ENCODE measurements around the gene MKLN1.
A peak's percentile ranks its signal among the peaks of the same experiment; 100 is the strongest.

DNA sequence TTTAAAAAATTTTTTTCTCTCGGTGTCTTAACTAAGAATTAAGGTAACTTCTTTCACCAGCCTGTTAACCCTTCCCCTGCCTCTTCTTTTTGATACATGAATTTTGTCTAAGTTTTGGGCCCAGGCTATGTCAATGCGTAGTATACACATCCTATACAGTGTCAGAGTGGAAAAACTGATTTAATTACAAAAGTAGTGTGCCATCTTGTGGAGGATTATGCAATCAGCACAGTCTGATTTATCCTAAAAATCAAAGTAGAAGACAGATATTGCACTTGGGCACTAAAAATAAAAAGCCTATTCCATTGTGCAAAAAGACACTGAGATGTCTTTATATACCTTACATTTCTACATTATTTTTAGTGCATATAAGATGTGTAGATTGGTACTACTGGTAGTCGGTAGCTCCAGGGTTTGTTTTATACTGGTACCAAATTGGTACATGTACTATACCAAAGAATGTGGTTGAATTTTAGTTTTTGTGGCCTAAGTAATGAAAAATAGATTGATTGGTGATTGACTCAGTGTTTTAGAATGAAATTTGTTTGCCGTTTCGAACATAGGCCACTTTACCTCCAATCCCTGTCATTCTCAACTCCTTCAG lies 96.6 kb downstream of the MKLN1 start:
- TF ChIP-seq POLR2AphosphoS5 (IDR thresholded peaks at IDR 0.05): no peak
- TF ChIP-seq, protein P1, sequence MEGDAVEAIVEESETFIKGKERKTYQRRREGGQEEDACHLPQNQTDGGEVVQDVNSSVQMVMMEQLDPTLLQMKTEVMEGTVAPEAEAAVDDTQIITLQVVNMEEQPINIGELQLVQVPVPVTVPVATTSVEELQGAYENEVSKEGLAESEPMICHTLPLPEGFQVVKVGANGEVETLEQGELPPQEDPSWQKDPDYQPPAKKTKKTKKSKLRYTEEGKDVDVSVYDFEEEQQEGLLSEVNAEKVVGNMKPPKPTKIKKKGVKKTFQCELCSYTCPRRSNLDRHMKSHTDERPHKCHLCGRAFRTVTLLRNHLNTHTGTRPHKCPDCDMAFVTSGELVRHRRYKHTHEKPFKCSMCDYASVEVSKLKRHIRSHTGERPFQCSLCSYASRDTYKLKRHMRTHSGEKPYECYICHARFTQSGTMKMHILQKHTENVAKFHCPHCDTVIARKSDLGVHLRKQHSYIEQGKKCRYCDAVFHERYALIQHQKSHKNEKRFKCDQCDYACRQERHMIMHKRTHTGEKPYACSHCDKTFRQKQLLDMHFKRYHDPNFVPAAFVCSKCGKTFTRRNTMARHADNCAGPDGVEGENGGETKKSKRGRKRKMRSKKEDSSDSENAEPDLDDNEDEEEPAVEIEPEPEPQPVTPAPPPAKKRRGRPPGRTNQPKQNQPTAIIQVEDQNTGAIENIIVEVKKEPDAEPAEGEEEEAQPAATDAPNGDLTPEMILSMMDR (IDR thresholded peaks at IDR 0.05): peak in 3 of 4 experiments; percentile 30 to 60 (median 51)
- no peak for TF ChIP-seq POLR2A (IDR thresholded peaks at IDR 0.05)
- TF ChIP-seq EP300 (IDR thresholded peaks at IDR 0.05): no peak
